Neural cell (in vitro differentiated cells): Measurements from ENCODE around the gene DOK6. TPM values are rescaled to one million over a fixed set of nuclear protein-coding genes. Genes with fewer than 3 reads are reported as not detected.

Experiments
- H2AFZ ChIP-seq: fragments of 200-600, 300-800 bp; sonication (generic), shearing (Covaris generic); 2 replicates; pipeline ENCODE4 v1.6.0; 2014; ENCODE audit warnings: low read depth, mild to moderate bottlenecking, antibody characterized with exemption, low read length, moderate library complexity
- H3F3A ChIP-seq: fragments of 200-600 bp; shearing (Covaris generic); 2 replicates; pipeline ENCODE4 v1.6.1; 2016; ENCODE audit warnings: mild to moderate bottlenecking, moderate library complexity, mixed read lengths, antibody characterized with exemption, low read length; ENCODE audit not compliant: insufficient read depth, poor library complexity, severe bottlenecking
- H3K27ac ChIP-seq: fragments of 200-600, 300-800 bp; sonication (generic), shearing (Covaris generic); 2 replicates; pipeline ENCODE4 v1.5.1; 2014; ENCODE audit warnings: mild to moderate bottlenecking, low read length, moderate library complexity
- H3K27me3 ChIP-seq: fragments of 300-800, 200-600 bp; sonication (generic), shearing (Covaris generic); 2 replicates; pipeline ENCODE4 v1.6.0; 2014; ENCODE audit warnings: mild to moderate bottlenecking, low read depth, low read length, moderate library complexity; ENCODE audit not compliant: insufficient read depth
- H3K36me3 ChIP-seq: fragments of 300-800, 200-600 bp; sonication (generic), shearing (Covaris generic); 2 replicates; pipeline ENCODE4 v1.5.1; 2014; ENCODE audit warnings: mild to moderate bottlenecking, antibody characterized with exemption, low read length, moderate library complexity; ENCODE audit not compliant: insufficient read depth
- H3K4me2 ChIP-seq: fragments of 300-800, 200-600 bp; sonication (generic), shearing (Covaris generic); 2 replicates; pipeline ENCODE4 v1.6.0; 2014; ENCODE audit warnings: mild to moderate bottlenecking, low read length
- H3K4me3 ChIP-seq: fragments of 300-800, 200-600 bp; sonication (generic), shearing (Covaris generic); 2 replicates; pipeline ENCODE4 v1.5.1; 2014; ENCODE audit warnings: mild to moderate bottlenecking, low read length, moderate library complexity
- H3K79me2 ChIP-seq: fragments of 200-600 bp; shearing (Covaris generic); replicated peaks from 2 replicates; pipeline ENCODE4 v1.6.0; 2014; ENCODE audit warnings: mild to moderate bottlenecking, low read length, moderate library complexity; ENCODE audit not compliant: insufficient read depth
- H3K9ac ChIP-seq: fragments of 300-800, 200-600 bp; sonication (generic), shearing (Covaris generic); 2 replicates; pipeline ENCODE4 v1.6.1; 2016; ENCODE audit warnings: mild to moderate bottlenecking, low read length, mixed read lengths
- H3K9me2 ChIP-seq: fragments of 200-600 bp; shearing (Covaris generic); 2 replicates; pipeline ENCODE4 v1.6.1; 2016; ENCODE audit warnings: mild to moderate bottlenecking, low read length, mixed read lengths; ENCODE audit not compliant: insufficient read depth
- H3K9me3 ChIP-seq: fragments of 200-600, 300-800 bp; sonication (generic), shearing (Covaris generic); 2 replicates; pipeline ENCODE4 v1.6.1; 2016; ENCODE audit warnings: mild to moderate bottlenecking, mixed run types, low read length, moderate library complexity, mixed read lengths
- H4K20me1 ChIP-seq: fragments of 200-600 bp; shearing (Covaris generic); 2 replicates; pipeline ENCODE4 v1.6.1; 2016; ENCODE audit warnings: mild to moderate bottlenecking, mixed run types; ENCODE audit not compliant: insufficient read depth
- CTCF ChIP-seq: fragments of 450-650 bp; IDR thresholded peaks from 2 replicates; pipeline ENCODE4 v1.5.1; 2014; ENCODE audit warnings: antibody characterized with exemption, mild to moderate bottlenecking, moderate library complexity; ENCODE audit not compliant: poor library complexity, severe bottlenecking
- EP300 ChIP-seq: fragments of 450-650 bp; conservative IDR thresholded peaks from 2 replicates; pipeline ENCODE4 v1.6.1; 2014; ENCODE audit warnings: antibody characterized with exemption, mild to moderate bottlenecking, moderate library complexity; ENCODE audit not compliant: poor library complexity, severe bottlenecking
- EZH2 ChIP-seq: fragments of 200-600, 300-800 bp; shearing (Covaris generic), sonication (generic); IDR thresholded peaks from 2 replicates; pipeline ENCODE4 v1.6.1; 2014; ENCODE audit warnings: antibody characterized with exemption, low read length, borderline replicate concordance, mild to moderate bottlenecking; ENCODE audit not compliant: insufficient read depth, poor library complexity, severe bottlenecking
- MXI1 ChIP-seq: fragments of 450-650 bp; conservative IDR thresholded peaks from 2 replicates; pipeline ENCODE4 v1.6.1; 2014; ENCODE audit warnings: antibody characterized with exemption, mild to moderate bottlenecking; ENCODE audit not compliant: poor library complexity, severe bottlenecking
- POLR2AphosphoS5 ChIP-seq: IDR thresholded peaks from 2 replicates; pipeline ENCODE4 v1.6.1; 2012
- RAD21 ChIP-seq: fragments of 450-650 bp; conservative IDR thresholded peaks from 2 replicates; pipeline ENCODE4 v1.6.1; 2014; ENCODE audit warnings: antibody characterized with exemption, mild to moderate bottlenecking, moderate library complexity
- REST ChIP-seq: IDR thresholded peaks from 2 replicates; pipeline ENCODE4 v1.6.1; 2012; ENCODE audit warnings: borderline replicate concordance
- SMC3 ChIP-seq: fragments of 450-650 bp; conservative IDR thresholded peaks from 2 replicates; pipeline ENCODE4 v1.6.1; 2014; ENCODE audit warnings: antibody characterized with exemption, mild to moderate bottlenecking, moderate library complexity; ENCODE audit not compliant: poor library complexity
- TAF1 ChIP-seq: IDR thresholded peaks from 2 replicates; pipeline ENCODE4 v1.6.1; 2012; ENCODE audit warnings: low read depth
- polyA plus RNA-seq: library from polyadenylated mRNA; depleted of rRNA; stranded (reverse); fragments of >200 nt; gene quantifications from 2 replicates; pipeline ENCODE4 v1.2.3, GENCODE V29; 2014

DOK6 gene
- polyA plus RNA-seq, 1 donor from 2014 or later: 9.7 TPM

GRCh38 chr18:69483574-69483973 lies 82.9 kb downstream of the DOK6 start:
- Histone ChIP-seq H3K9me3 (no peaks in the 10 kb centered on the region), H4K20me1 (no peaks in the 10 kb centered on the region), H2AFZ (no peak overlapping the region), H3K9me2 (no peaks in the 10 kb centered on the region), H3F3A (no peaks in the 10 kb centered on the region), H3K4me3 (no peak overlapping the region), H3K4me2 (no peak overlapping the region), H3K79me2 (no peaks in the 10 kb centered on the region), H3K27me3 (no peaks in the 10 kb centered on the region), H3K36me3 (no peaks in the 10 kb centered on the region), H3K9ac (no peak overlapping the region), H3K27ac (no peak overlapping the region)
- TF ChIP-seq SMC3 (no peak), MXI1 (no peak), POLR2AphosphoS5 (no peak), CTCF (no peak), EZH2 (no peak), REST (no peak), EP300 (no peak), TAF1 (no peak), RAD21 (no peak)

GRCh38 chr18:69484699-69485396 lies 84.2 kb downstream of the DOK6 start:
- no peaks in the 10 kb centered on the region for H3K9me3 ChIP-seq
- TF ChIP-seq RAD21 (no peak), SMC3 (no peak), MXI1 (no peak), POLR2AphosphoS5 (no peak), EP300 (no peak), EZH2 (no peak), TAF1 (no peak), REST (no peak), CTCF (no peak)
- no peak overlapping the region for H3K4me2 ChIP-seq

More at GRCh38 chr18:69484699-69485396, 84.2 kb downstream of the DOK6 start:
- Histone ChIP-seq H3K36me3 (no peaks in the 10 kb centered on the region), H4K20me1 (no peaks in the 10 kb centered on the region), H2AFZ (no peak overlapping the region), H3K27me3 (no peaks in the 10 kb centered on the region), H3K4me3 (no peak overlapping the region), H3K9ac (no peak overlapping the region), H3K79me2 (no peaks in the 10 kb centered on the region), H3K27ac (no peak overlapping the region), H3K9me2 (no peaks in the 10 kb centered on the region), H3F3A (no peaks in the 10 kb centered on the region)
